WERI-Rb-1 (cell line): ENCODE results near the gene EID2B.

Source experiments
- DNase-seq: peaks from one replicate; pipeline ENCODE4 v3.0.0-alpha.2; 2020
- H3K27ac ChIP-seq: fragments of 250-450 bp; sonication (Bioruptor Pico); 2 replicates; pipeline ENCODE4 v1.5.1; 2020; ENCODE audit warnings: mild to moderate bottlenecking, moderate library complexity
- H3K27me3 ChIP-seq: fragments of 250-450 bp; sonication (Bioruptor Pico); 2 replicates; pipeline ENCODE4 v1.5.1; 2021; ENCODE audit warnings: mild to moderate bottlenecking, low read depth, moderate library complexity; ENCODE audit not compliant: insufficient read depth, severe bottlenecking
- H3K36me3 ChIP-seq: fragments of 250-450 bp; sonication (Bioruptor Pico); 2 replicates; pipeline ENCODE4 v1.5.1; 2020; ENCODE audit warnings: mild to moderate bottlenecking, moderate library complexity
- H3K4me3 ChIP-seq: 2 replicates; pipeline ENCODE4 v1.5.1; 2011; ENCODE audit warnings: low read depth, mild to moderate bottlenecking, control low read depth, low read length
- H3K9me3 ChIP-seq: fragments of 250-450 bp; sonication (Bioruptor Pico); 2 replicates; pipeline ENCODE4 v1.5.1; 2021; ENCODE audit warnings: mild to moderate bottlenecking, moderate library complexity; ENCODE audit not compliant: severe bottlenecking
- TF ChIP-seq, protein P1 (sequence below): IDR thresholded peaks from 2 replicates; pipeline ENCODE4 v1.5.1; 2011; ENCODE audit warnings: low read depth, mild to moderate bottlenecking, control low read depth, inconsistent platforms, low read length

EID2B gene

GRCh38 chr19:39539518-39540332 lies 7.1 kb upstream of the EID2B start, which contains the start of gene EID2:
Gene EID2, minus strand, starts transcription at chr19:39540161. Its CDS starts 82 bp downstream, at chr19:39540079.
- H3K27ac ChIP-seq: peak within 1 kb of the TSS; percentile 85
- no peaks in the 10 kb centered on the region; the same call in 1 of the 2 replicates for H3K36me3 ChIP-seq
- H3K9me3 ChIP-seq: no peaks in the 10 kb centered on the region
- DNase-seq: peak; percentile 93
- TF ChIP-seq, protein P1, sequence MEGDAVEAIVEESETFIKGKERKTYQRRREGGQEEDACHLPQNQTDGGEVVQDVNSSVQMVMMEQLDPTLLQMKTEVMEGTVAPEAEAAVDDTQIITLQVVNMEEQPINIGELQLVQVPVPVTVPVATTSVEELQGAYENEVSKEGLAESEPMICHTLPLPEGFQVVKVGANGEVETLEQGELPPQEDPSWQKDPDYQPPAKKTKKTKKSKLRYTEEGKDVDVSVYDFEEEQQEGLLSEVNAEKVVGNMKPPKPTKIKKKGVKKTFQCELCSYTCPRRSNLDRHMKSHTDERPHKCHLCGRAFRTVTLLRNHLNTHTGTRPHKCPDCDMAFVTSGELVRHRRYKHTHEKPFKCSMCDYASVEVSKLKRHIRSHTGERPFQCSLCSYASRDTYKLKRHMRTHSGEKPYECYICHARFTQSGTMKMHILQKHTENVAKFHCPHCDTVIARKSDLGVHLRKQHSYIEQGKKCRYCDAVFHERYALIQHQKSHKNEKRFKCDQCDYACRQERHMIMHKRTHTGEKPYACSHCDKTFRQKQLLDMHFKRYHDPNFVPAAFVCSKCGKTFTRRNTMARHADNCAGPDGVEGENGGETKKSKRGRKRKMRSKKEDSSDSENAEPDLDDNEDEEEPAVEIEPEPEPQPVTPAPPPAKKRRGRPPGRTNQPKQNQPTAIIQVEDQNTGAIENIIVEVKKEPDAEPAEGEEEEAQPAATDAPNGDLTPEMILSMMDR: peak; percentile 59
- H3K27me3 ChIP-seq: no peaks in the 10 kb centered on the region
- peak within 1 kb of the TSS; percentile 92 for H3K4me3 ChIP-seq

GRCh38 chr19:39539165-39539517 lies 6.5 kb upstream of the EID2B start:
- Histone ChIP-seq H3K4me3 (peak overlapping the region; percentile 92), H3K9me3 (no peaks in the 10 kb centered on the region), H3K27ac (peak overlapping the region; percentile 85; the same call in 1 of the 2 replicates), H3K27me3 (no peaks in the 10 kb centered on the region), H3K36me3 (no peaks in the 10 kb centered on the region; the same call in 1 of the 2 replicates)
- no peak for DNase-seq
- TF ChIP-seq, protein P1: no peak

DNA sequence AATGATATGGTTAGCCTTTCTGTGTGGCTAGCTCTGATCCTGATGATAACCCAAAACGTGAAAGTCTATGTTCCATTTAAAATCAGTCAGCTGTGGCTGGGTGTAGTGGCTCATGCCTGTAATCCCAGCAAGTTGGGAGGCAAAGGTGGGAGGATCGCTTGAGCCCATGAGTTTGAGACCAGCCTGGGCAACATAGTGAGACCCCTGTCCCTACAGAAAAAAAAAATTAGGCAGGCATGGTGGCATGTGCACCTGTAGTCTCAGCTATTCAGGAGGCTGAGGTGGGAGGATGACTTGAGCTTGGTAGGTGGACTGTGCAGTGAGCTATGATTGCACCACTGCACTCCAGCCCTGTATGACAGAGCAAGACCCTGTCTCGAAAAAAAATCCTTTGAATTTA lies 1.1 kb upstream of the EID2B start:
- DNase-seq: no peak
- H3K36me3 ChIP-seq: peaks cover 6% of the 10 kb centered on the region

DNA sequence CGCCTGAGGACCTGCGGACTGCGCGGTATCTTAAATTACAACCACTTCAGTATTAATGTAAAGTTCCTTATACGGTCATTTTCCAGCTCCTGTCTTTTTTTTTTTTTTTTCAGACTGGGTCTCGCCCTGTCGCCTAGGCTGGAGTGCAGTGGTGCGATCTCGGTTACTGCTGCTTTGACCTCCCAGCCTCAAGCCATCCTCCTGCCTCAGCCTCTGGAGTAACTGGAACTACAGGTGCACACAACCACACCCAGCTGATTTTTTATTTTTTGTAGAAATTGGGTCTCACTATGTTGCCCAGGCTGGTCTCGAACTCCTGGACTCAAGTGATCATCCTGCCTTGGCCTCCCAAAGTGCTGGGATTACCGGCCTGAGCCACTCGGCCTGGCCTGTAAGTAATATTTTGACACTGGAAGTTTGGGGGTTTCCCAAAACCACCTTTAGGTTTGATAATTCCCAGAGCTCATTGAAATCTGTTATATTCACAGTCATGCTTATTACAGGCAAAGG lies 406 bp upstream of the EID2B start:
- no peak for DNase-seq
- Histone ChIP-seq H3K4me3 (peak overlapping the region; percentile 86), H3K27me3 (no peaks in the 10 kb centered on the region), H3K36me3 (peaks cover 6% of the 10 kb centered on the region), H3K27ac (no peak overlapping the region), H3K9me3 (no peaks in the 10 kb centered on the region)
- TF ChIP-seq, protein P1: no peak

More for the DNA sequence above, 1.1 kb upstream of the EID2B start:
- TF ChIP-seq, protein P1: no peak
- Histone ChIP-seq H3K27me3 (no peaks in the 10 kb centered on the region), H3K27ac (no peak overlapping the region), H3K9me3 (no peaks in the 10 kb centered on the region), H3K4me3 (no peak overlapping the region)

- peak overlapping the region; percentile 86 for H3K4me3 ChIP-seq
- TF ChIP-seq, protein P1: no peak
- H3K9me3 ChIP-seq: no peaks in the 10 kb centered on the region
- peak overlapping the region; percentile 71 for H3K27ac ChIP-seq
- H3K27me3 ChIP-seq: no peaks in the 10 kb centered on the region
- no peak for DNase-seq
- peaks cover 6% of the 10 kb centered on the region for H3K36me3 ChIP-seq
These were observed 819 bp downstream of the EID2B start for GRCh38 chr19:39531834-39532232.
